Coronary artery (tissue), 2 donors: Measurements from ENCODE around the gene FBLN5.
A peak's percentile ranks its signal among the peaks of the same experiment; 100 is the strongest.

Experiments used
- DNase-seq: peaks from one replicate; pipeline ENCODE4 v3.0.0-alpha.2; 2017; ENCODE audit warnings: low spot score
- H3K27ac ChIP-seq, 2 donors: fragments of 200-600 bp; sonication (generic); one replicate each; pipeline ENCODE4 v1.5.1; 2016 to 2019
- H3K4me3 ChIP-seq: fragments of 200-600 bp; sonication (generic); 2 replicates; pipeline ENCODE4 v1.5.1; 2016; ENCODE audit warnings: mild to moderate bottlenecking, moderate library complexity
- TF ChIP-seq, protein P1 (sequence below): fragments of 200-600 bp; sonication (generic); IDR thresholded peaks from one replicate; pipeline ENCODE4 v1.5.1; 2019; ENCODE audit warnings: antibody characterized with exemption

The FBLN5 gene

DNA sequence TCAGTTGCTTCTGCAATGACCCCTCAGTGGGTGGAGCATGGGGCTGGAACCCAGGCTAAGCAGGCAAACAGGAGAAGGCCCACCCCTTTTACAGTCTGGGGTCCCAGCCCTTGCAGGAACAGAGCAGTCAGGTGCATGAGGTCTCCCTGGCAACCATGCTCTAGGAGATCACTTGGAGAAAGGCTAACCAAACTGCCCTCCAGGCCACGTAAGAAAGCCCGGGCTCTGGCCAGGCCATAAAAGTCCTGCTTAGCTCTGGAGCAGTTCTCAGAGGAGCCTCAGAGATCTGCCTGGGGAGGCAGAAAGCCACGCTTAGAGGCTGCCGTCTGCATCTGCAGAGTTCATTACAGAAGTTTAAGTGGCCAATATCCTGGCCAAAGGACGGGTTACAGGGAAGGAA is 65.1 kb downstream of the FBLN5 start:
- peak overlapping the region in 1 of 2 donors; percentile 76 for H3K27ac ChIP-seq

DNA sequence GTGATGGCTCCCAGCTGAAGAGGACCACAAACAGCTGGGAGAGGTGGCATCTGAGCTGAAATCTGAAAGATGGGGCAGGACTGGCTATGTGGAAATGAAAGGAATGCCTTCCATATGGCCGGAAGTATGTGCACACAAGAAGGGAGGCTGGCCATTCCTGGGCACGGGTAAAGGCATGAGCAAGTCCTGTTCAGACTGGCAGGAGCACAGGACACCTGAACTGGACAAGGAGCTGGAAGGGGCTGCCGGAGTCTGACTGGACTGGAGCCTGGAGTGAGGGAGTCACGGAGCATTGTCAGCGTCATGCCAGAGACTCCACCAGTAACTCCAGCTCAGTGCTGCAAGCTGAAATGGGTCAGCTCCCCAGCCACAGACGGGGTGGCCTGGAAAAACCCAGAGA is 68.3 kb downstream of the FBLN5 start:
- Histone ChIP-seq H3K4me3 (no peak overlapping the region), H3K27ac (peak overlapping the region in 1 of 2 donors; percentile 46)
- TF ChIP-seq, protein P1, sequence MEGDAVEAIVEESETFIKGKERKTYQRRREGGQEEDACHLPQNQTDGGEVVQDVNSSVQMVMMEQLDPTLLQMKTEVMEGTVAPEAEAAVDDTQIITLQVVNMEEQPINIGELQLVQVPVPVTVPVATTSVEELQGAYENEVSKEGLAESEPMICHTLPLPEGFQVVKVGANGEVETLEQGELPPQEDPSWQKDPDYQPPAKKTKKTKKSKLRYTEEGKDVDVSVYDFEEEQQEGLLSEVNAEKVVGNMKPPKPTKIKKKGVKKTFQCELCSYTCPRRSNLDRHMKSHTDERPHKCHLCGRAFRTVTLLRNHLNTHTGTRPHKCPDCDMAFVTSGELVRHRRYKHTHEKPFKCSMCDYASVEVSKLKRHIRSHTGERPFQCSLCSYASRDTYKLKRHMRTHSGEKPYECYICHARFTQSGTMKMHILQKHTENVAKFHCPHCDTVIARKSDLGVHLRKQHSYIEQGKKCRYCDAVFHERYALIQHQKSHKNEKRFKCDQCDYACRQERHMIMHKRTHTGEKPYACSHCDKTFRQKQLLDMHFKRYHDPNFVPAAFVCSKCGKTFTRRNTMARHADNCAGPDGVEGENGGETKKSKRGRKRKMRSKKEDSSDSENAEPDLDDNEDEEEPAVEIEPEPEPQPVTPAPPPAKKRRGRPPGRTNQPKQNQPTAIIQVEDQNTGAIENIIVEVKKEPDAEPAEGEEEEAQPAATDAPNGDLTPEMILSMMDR, result no peak
- no peak for DNase-seq

More for the DNA sequence above, 65.1 kb downstream of the FBLN5 start:
- TF ChIP-seq, protein P1, result no peak
- DNase-seq, result no peak
- H3K4me3 ChIP-seq, result no peak overlapping the region

DNA sequence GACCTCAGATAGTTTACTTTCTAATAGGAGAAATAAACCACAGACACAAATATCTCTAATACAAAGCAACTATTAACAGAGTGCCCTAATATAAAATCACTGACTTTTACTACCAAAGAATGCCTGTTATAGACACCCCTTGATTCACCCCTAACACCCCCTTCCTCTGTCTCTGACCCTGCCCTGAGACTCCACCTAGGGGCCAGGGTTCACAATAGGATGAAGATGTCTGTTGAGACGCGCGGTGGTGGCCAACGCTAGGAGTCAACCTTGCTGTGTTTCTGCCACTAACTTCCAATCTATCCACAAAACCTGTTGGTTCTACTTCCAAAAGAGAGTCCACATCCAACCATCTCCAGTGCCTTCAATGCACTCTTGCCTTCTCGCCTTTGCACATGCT is 69.2 kb downstream of the FBLN5 start:
- no peak overlapping the region for H3K4me3 ChIP-seq
- H3K27ac ChIP-seq, result no peak overlapping the region
- DNase-seq, result no peak
- TF ChIP-seq, protein P1, result no peak

DNA sequence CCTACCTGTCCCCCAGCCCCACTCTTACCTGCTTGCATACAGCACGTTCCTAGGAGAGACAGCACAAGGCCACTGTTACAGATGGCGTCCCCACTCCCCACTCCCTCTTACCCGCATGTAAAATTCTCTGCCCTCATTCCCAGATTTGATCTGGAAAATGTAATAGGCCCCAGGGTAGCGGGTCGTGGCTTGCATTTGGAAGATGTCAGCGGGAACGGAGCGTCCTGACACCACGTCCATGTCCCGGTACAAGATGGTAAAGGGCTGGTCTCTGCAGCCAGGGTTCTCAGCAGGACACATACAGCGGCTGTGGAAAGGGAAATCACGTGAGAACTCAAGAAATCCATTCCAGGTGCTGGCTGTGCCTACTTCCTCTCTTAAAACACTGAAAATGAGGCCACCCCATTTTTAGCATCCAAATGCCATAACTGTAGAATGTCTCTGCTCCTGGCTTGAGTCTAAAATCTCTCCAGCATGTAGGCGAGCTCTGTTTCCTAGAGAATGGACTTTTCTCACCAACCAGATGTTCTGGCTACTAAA is 70.0 kb downstream of the FBLN5 start:
- DNase-seq, result no peak

DNA sequence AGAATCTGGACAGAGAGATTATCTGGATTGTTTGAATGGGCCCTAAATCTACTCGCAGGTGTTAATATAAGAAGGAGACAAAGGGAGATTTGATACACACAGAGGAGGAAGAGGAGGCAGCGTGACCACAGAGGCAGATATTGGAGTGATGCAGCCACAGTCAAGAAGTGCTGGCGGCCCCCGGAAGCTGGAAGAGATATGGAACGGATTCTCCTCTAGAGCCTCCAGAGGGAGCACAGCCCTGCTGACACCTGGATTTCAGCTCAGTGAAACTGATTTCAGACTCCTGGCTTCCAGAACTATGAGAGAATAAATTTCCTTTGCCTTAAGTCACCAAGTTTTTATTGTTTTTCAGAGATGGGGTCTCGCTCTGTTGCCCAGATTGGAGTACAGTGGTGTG is 71.0 kb downstream of the FBLN5 start:
- Histone ChIP-seq H3K4me3 (no peak overlapping the region), H3K27ac (no peak overlapping the region)
- TF ChIP-seq, protein P1, result no peak
- DNase-seq, result no peak

More for the DNA sequence above, 70.0 kb downstream of the FBLN5 start:
- H3K4me3 ChIP-seq, result no peak overlapping the region
- TF ChIP-seq, protein P1, result no peak
- H3K27ac ChIP-seq, result no peak overlapping the region

DNA sequence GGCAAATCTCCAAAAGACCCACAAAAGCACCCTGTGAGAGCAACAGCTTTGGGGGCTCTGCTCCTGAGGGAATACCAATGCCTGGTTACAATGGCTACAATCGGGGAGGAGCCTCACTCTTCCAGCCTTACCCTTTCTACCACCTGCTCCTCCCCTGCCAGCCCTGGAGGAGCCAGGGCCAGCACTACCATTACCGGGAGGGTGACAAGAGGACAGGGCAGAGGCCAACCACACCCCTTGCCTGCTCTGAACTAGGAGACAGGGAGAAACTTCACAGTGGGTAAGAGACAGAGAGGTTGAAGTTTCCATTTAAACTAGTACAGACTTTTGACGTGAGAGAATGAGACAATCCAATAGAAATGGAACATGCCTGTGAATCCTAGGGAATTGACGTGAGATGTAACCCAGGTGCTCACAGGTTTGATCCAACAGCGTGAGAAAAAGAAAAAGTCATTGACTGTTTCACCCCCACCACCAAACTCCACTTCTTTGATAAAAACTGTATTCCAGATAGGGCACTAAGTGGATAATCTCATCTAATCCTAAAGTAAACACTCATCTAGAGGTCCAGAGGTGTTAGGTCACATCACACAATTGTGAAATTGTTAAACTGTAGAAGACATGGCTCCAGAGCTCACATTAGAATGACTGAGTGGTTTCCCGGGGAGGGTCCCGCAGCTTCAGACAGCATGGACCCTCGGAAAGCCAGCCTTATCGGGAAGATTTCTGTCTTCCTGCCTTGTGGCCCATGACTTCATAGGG is 71.8 kb downstream of the FBLN5 start:
- DNase-seq, result no peak
- H3K27ac ChIP-seq, result no peak overlapping the region
- H3K4me3 ChIP-seq, result no peak overlapping the region
- TF ChIP-seq, protein P1, result no peak
